ENCODE measurements around the gene TRAPPC3L.

GRCh38 chr6:116595247-116595646 is 49.8 kb upstream of the TRAPPC3L start:
- no peak for TF ChIP-seq CTCF (CRISPR knock-in tag; IDR thresholded peaks at IDR 0.05)
- TF ChIP-seq, protein P1, sequence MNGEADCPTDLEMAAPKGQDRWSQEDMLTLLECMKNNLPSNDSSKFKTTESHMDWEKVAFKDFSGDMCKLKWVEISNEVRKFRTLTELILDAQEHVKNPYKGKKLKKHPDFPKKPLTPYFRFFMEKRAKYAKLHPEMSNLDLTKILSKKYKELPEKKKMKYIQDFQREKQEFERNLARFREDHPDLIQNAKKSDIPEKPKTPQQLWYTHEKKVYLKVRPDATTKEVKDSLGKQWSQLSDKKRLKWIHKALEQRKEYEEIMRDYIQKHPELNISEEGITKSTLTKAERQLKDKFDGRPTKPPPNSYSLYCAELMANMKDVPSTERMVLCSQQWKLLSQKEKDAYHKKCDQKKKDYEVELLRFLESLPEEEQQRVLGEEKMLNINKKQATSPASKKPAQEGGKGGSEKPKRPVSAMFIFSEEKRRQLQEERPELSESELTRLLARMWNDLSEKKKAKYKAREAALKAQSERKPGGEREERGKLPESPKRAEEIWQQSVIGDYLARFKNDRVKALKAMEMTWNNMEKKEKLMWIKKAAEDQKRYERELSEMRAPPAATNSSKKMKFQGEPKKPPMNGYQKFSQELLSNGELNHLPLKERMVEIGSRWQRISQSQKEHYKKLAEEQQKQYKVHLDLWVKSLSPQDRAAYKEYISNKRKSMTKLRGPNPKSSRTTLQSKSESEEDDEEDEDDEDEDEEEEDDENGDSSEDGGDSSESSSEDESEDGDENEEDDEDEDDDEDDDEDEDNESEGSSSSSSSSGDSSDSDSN (CRISPR knock-in tag; IDR thresholded peaks at IDR 0.05): no peak
- TF ChIP-seq, protein P2, sequence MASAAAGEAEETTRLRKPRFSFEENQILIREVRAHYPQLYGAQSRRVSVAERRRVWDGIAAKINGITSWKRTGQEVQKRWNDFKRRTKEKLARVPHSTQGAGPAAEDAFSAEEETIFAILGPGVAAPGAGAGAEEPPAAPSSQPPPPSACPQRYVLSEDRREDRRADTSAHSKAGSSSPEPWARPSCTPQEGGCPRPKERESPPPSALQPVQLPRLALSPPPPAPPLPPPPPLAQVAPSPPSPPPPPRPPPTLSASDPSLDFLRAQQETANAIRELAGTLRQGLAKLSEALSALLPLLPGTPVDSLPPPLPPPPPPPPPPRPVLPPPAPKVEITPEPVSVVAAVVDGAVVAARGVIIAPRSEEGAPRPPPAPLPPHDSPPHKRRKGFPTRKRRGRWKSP (CRISPR knock-in tag; IDR thresholded peaks at IDR 0.05): no peak
- TF ChIP-seq ATF3 (CRISPR knock-in tag; IDR thresholded peaks at IDR 0.05): no peak
- no peak for TF ChIP-seq ZNF761 (CRISPR knock-in tag; conservative IDR thresholded peaks at IDR 0.05)
- no peak for TF ChIP-seq ZNF124 (CRISPR knock-in tag; IDR thresholded peaks at IDR 0.05)
- no peak for TF ChIP-seq KDM1A (CRISPR knock-in tag; IDR thresholded peaks at IDR 0.05)
- no peak for TF ChIP-seq POLR2A (IDR thresholded peaks at IDR 0.05; ENCODE audit: insufficient read depth in 1 of 2, low read depth in 2 of 2, low read length in 2 of 2)
- TF ChIP-seq POLR2AphosphoS5 (IDR thresholded peaks at IDR 0.05; ENCODE audit: low read depth, low read length): no peak

Data from HepG2 (cell line).